ENCODE measurements around the gene MEGF10. TPM values are rescaled to one million over a fixed set of nuclear protein-coding genes. Genes with fewer than 3 reads are reported as not detected.

MEGF10 gene
- total RNA-seq, 1 experiment from 2014 or later, result not detected

DNA sequence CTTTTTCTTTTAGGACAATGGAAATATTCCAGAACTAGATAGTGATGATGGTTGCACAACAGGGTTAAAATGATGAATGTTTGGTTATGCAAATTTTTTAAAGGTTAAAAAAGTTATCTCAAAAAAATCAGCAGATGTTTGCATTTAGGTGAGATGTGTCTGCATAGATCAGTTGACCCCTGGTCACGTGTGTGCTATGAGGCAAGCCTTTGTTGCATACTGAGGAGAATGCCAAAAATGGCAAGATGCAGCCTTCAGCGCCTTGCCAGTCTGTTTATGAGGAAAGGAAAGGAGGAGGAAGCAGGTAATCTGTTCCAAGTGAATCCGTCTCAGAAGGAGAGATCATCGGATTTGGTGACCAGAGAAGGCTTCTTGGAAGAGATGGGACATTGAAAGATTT is 11.9 kb downstream of the MEGF10 start:
- DNase-seq, result no peak
- no peak overlapping the region for H3K27ac Mint-ChIP-seq (ENCODE audit: unreplicated experiment)
- Histone ChIP-seq H3K36me3 (ENCODE audit: control insufficient read depth, insufficient read depth, low read length) (no peaks in the 10 kb centered on the region), H3K27me3 (replicated peaks; ENCODE audit: control insufficient read depth, insufficient read depth, low read length) (no peaks in the 10 kb centered on the region), H3K4me1 (no peaks in the 10 kb centered on the region), H3K4me3 (ENCODE audit: low read depth, low read length) (no peak overlapping the region), H3K9me3 (no peaks in the 10 kb centered on the region)
- intact Hi-C loops (cut with micrococcal nuclease; ENCODE audit: unreplicated experiment), result no loop called here
- no TSS peak for BruUV-seq (replicated peaks)
- ChIA-PET POLR2A (no interaction called here), CTCF (no interaction called here)
- H3K36me3 Mint-ChIP-seq (ENCODE audit: insufficient read depth, unreplicated experiment), result peaks cover 6% of the 10 kb centered on the region
- peaks cover 10% of the 10 kb centered on the region for H3K27me3 Mint-ChIP-seq (ENCODE audit: insufficient read depth, unreplicated experiment)
- peaks cover 9% of the 10 kb centered on the region for H3K9me3 Mint-ChIP-seq (ENCODE audit: unreplicated experiment)
- TF ChIP-seq, protein P1, sequence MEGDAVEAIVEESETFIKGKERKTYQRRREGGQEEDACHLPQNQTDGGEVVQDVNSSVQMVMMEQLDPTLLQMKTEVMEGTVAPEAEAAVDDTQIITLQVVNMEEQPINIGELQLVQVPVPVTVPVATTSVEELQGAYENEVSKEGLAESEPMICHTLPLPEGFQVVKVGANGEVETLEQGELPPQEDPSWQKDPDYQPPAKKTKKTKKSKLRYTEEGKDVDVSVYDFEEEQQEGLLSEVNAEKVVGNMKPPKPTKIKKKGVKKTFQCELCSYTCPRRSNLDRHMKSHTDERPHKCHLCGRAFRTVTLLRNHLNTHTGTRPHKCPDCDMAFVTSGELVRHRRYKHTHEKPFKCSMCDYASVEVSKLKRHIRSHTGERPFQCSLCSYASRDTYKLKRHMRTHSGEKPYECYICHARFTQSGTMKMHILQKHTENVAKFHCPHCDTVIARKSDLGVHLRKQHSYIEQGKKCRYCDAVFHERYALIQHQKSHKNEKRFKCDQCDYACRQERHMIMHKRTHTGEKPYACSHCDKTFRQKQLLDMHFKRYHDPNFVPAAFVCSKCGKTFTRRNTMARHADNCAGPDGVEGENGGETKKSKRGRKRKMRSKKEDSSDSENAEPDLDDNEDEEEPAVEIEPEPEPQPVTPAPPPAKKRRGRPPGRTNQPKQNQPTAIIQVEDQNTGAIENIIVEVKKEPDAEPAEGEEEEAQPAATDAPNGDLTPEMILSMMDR (IDR thresholded peaks at IDR 0.05; ENCODE audit: insufficient read depth in 1 of 2, low read depth in 1 of 2, low read length in 1 of 2, severe bottlenecking in 1 of 2, unreplicated experiment in 1 of 2), result no peak
- no peak overlapping the region for H3K4me3 Mint-ChIP-seq (ENCODE audit: unreplicated experiment)
- H3K4me1 Mint-ChIP-seq (ENCODE audit: low read depth, unreplicated experiment), result peaks cover 7% of the 10 kb centered on the region

DNA sequence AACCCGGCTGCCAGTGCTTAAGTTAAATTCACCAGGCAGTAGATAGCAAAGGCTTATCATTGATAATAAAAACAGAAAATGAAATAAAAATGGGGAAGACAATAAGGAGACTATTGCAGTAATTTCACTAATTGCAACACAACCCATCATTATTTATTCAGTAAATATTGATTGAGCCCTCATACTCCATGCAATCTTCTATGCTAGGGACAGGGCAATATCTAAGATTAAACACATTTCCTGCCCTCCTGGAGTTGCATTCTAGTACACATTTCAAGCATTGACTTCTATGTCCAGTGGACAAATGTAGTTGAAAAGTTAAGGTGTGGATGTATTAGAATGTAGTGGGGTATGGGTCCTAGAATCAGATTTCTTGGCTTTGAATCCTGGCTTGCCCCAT is 12.8 kb downstream of the MEGF10 start:
- Histone ChIP-seq H3K27me3 (replicated peaks; ENCODE audit: control insufficient read depth, insufficient read depth, low read length) (no peaks in the 10 kb centered on the region), H3K9me3 (no peaks in the 10 kb centered on the region), H3K36me3 (ENCODE audit: control insufficient read depth, insufficient read depth, low read length) (no peaks in the 10 kb centered on the region), H3K4me1 (no peaks in the 10 kb centered on the region), H3K4me3 (ENCODE audit: low read depth, low read length) (no peak overlapping the region)
- ChIA-PET POLR2A (no interaction called here), CTCF (no interaction called here)
- Mint-ChIP-seq H3K9me3 (ENCODE audit: unreplicated experiment) (peaks cover 9% of the 10 kb centered on the region), H3K4me3 (ENCODE audit: unreplicated experiment) (no peak overlapping the region), H3K4me1 (ENCODE audit: low read depth, unreplicated experiment) (peaks cover 7% of the 10 kb centered on the region), H3K27me3 (ENCODE audit: insufficient read depth, unreplicated experiment) (peaks cover 10% of the 10 kb centered on the region), H3K27ac (ENCODE audit: unreplicated experiment) (no peak overlapping the region), H3K36me3 (ENCODE audit: insufficient read depth, unreplicated experiment) (peaks cover 6% of the 10 kb centered on the region)
- BruUV-seq (replicated peaks), result no TSS peak
- TF ChIP-seq, protein P1 (IDR thresholded peaks at IDR 0.05; ENCODE audit: insufficient read depth in 1 of 2, low read depth in 1 of 2, low read length in 1 of 2, severe bottlenecking in 1 of 2, unreplicated experiment in 1 of 2), result no peak
- intact Hi-C loops (cut with micrococcal nuclease; ENCODE audit: unreplicated experiment), result no loop called here
- no peak for DNase-seq

DNA sequence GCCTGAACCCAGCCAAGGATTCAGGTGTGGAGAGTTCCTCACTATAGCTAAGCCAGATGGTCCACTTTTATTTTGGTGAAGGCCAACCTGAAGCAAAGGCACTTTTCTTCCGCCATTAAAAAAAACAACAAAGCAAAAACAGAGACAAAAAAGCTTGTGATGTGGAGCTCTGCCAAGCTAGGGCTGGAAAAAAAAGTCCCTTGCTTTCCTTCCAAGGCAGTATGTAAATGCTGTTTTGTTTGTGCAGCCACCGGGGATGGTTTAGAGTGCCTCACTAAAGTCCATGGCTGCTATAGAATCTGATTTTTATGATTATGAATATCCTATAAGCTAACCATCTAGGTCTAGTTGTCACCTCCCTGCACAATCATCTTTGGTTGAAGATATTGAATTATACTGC is 14.9 kb downstream of the MEGF10 start:
- Mint-ChIP-seq H3K9me3 (ENCODE audit: unreplicated experiment) (peaks cover 9% of the 10 kb centered on the region), H3K27ac (ENCODE audit: unreplicated experiment) (no peak overlapping the region), H3K36me3 (ENCODE audit: insufficient read depth, unreplicated experiment) (peaks cover 6% of the 10 kb centered on the region), H3K4me3 (ENCODE audit: unreplicated experiment) (no peak overlapping the region), H3K4me1 (ENCODE audit: low read depth, unreplicated experiment) (peaks cover 7% of the 10 kb centered on the region), H3K27me3 (ENCODE audit: insufficient read depth, unreplicated experiment) (peaks cover 6% of the 10 kb centered on the region)
- Histone ChIP-seq H3K4me1 (no peaks in the 10 kb centered on the region), H3K4me3 (ENCODE audit: low read depth, low read length) (no peak overlapping the region), H3K9me3 (no peaks in the 10 kb centered on the region), H3K36me3 (ENCODE audit: control insufficient read depth, insufficient read depth, low read length) (no peaks in the 10 kb centered on the region), H3K27me3 (replicated peaks; ENCODE audit: control insufficient read depth, insufficient read depth, low read length) (no peaks in the 10 kb centered on the region)
- BruUV-seq (replicated peaks), result no TSS peak
- intact Hi-C loops (cut with micrococcal nuclease; ENCODE audit: unreplicated experiment), result no loop called here
- ChIA-PET POLR2A (no interaction called here), CTCF (no interaction called here)
- TF ChIP-seq, protein P1 (IDR thresholded peaks at IDR 0.05; ENCODE audit: insufficient read depth in 1 of 2, low read depth in 1 of 2, low read length in 1 of 2, severe bottlenecking in 1 of 2, unreplicated experiment in 1 of 2), result no peak
- no peak for DNase-seq

Data from Caco-2 (cell line).